Activated CD4-positive, alpha-beta T cell treated with anti-CD3 and anti-CD28 coated beads for 24 hours (primary cell): ENCODE data around the gene NEIL3.
"Not testable (repeated sequence)": the region's sequence is repeated elsewhere in the genome, so short reads cannot be mapped to it uniquely, and the experiment has no call there.

Experiments used
- DNase-seq, 2 donors: peaks; one replicate each; pipeline ENCODE4 v3.0.0-alpha.2; 2020; ENCODE audit warnings: low read depth in 2 of 2

NEIL3 gene

GRCh38 chr4:177302371-177303100 lies 7.1 kb upstream of the NEIL3 start:
- DNase-seq = no peak

DNA sequence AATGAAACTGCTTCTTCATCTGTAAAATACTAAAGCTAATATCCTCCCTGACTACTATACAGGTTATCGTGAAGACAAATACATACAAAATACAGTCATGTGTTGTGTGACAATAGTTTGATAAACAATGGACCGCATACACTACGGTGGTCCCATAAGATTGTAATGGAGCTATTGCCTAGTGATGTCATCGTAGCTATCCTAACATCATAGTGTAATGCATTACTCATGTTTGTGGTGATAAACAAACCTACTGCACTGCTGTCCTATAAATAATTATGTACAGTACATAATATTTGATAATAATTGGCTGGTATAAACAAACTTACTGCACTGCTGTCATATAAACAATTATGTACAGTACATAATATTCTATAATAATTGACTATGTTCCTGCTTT lies 5.6 kb upstream of the NEIL3 start:
- no peak for DNase-seq

DNA sequence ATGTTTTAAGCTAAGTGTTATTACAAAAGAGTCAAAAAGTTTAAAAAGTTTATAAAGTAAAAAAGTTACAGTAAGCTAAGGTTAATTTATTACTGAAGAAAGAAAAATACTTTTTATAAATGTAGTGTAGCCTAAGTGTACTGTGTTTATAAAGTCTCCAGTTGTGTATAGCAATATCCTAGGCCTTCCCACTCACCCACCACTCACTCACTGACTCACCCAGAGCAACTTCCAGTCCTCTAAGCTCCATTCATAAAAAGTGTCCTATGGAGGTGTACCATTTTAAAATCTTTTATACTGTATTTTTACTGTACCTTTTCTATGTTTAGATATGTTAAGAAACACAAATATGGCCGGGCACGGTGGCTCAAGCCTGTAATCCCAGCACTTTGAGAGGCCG lies 4.8 kb upstream of the NEIL3 start:
- not testable (repeated sequence) for DNase-seq

DNA sequence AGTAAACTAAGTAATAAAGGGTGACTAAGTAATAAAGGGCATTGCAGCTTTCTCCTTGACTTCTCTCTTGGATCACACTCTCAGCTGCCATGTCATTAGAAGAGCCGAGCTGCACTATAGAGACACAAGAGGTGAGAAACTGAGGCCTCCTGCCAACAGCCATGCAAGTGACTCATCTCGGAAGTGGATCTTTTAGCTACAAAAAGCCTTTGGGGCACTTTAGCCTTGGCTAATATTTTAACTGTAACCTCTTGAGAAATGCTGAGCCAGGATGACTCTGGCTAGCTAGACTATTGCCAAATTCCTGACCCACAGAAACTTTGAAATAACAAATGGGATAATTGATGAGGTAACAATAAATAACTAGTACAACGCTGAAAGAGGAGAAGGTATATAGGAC lies 1.5 kb upstream of the NEIL3 start:
- DNase-seq = no peak

DNA sequence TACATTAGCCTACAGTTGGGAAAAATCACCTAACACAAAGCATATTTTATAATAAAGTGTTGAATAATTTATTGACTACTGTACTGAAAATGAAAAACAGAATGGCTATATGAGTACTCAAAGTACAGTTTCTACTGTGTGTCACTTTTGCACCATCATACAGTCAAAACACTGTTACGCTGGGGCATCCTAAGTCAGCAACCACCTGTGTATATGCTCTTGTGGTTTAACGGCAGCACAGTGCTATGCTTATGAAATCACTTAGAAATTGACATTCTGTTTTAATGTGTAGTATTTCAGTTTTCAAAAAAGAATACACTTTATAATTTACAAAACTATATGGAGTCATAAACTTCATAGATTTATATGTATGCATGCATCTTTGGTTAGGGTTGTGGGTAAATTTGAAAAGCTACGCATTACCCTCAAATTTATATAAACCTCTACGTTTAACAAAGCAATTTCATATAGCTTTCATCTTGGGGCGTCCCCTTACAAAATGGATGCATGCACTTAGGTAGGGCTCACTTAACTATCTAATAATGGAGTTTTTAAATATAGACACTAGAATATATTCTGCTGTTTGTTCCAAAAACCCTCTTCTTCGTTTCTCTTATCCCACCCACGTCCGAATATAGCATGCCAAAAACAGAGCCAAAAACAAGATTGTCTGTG lies 690 bp upstream of the NEIL3 start:
- no peak for DNase-seq

DNA sequence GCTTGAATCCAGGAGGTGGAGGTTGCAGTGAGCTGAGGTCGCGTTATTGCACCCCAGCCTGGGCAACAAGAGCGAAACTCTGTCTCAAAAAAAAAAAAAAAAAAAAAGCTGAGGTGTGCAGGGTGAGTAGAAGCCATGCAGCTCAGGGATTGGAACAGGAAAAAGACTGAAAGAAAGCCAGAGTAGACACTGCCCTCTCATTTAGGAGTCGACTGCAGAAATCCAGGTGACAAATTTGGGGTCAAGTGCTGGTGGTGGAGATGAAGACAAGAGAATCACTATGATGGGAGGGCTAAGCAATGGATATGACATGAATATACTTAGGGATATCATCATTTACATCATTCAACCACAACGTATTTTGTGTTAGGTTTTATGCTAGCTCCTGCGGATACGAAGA lies 1.9 kb downstream of the NEIL3 start:
- no peak for DNase-seq

DNA sequence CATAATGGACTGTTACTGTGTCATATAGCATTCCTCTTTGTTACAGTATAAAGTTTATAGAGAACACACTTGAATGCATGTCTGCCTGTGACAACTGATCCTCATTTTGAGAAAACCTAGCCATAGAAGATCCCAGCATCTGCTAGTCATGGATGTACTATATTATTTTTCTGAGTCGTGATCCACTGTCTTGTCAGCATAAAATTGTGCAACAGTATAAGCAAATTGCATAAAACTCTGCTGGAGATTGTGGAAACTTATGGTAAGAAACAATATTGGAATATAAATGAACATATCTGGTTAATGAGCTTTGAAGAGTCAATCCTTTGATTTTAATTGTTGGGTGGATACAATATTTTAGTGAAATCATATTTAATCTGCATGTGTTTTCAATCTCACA lies 3.6 kb downstream of the NEIL3 start:
- DNase-seq = no peak

- no peak for DNase-seq
Measured at GRCh38 chr4:177315767-177316464, 6.2 kb downstream of the NEIL3 start.

DNA sequence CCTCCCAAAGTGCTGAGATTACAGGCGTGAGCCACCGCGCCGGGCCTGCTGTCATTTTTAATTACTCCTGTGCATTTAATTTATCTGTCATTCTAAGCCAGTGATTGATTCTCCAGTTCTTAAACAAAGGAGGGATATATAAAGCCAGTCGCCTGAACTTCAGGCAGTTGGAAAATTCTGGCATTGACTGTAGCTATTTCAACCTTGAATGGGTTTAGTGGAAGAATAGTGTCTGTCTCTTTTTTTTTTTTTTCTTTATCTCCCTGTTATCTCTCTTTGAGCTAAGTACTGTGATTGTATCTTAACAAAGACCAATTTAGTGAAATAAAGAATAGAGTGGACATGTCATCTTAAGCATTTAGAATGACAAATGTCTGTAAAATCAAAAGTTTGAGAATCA lies 11.0 kb downstream of the NEIL3 start:
- no peak for DNase-seq

- DNase-seq = no peak
Measured at GRCh38 chr4:177321647-177322046, 12.0 kb downstream of the NEIL3 start.

- DNase-seq = no peak
Measured at GRCh38 chr4:177322266-177322665, 12.6 kb downstream of the NEIL3 start.

DNA sequence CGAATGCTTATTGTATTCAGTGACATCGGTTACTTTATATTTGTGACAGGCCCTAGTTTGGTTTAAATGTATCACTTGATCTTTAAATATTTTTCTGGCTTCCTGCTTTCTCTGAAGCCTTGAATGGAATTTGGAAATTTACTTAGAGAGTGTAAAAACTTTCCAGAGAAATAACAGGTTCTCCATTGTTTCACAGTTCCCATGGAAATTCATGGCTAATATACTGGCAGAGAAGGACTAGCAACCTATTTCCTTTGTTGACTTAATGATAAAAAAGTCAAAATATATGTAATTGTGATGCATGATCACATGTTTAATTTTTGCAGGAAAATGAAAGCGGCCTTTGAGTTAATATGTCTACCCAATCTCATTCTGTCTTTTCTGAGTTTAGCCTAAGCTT lies 13.2 kb downstream of the NEIL3 start:
- DNase-seq = no peak

- no peak for DNase-seq
Measured at GRCh38 chr4:177323416-177323815, 13.7 kb downstream of the NEIL3 start.

GRCh38 chr4:177332119-177332518 lies 22.4 kb downstream of the NEIL3 start:
- DNase-seq = no peak

GRCh38 chr4:177339477-177340374 lies 30.1 kb downstream of the NEIL3 start:
- no peak for DNase-seq

GRCh38 chr4:177348348-177348747 lies 38.7 kb downstream of the NEIL3 start:
- DNase-seq = no peak

DNA sequence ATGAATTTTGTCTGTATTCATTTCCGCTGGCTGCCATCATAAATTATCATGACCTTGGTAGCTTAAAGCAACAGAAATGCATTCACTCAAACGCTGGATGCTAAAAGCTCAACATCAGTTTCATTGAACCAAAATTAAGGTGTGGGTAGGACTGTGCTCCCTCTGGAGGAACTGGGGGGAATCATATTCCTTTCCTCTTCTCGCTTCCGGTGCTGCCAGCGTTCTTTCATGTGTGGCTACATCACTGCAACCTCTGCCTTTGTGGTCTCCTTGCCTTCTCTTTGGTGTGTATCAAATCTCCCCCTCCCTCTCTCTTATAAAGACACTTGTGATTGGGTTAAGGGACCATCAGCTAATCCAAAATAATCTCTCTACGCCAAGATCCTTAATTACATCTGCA lies 39.5 kb downstream of the NEIL3 start:
- no peak for DNase-seq

DNA sequence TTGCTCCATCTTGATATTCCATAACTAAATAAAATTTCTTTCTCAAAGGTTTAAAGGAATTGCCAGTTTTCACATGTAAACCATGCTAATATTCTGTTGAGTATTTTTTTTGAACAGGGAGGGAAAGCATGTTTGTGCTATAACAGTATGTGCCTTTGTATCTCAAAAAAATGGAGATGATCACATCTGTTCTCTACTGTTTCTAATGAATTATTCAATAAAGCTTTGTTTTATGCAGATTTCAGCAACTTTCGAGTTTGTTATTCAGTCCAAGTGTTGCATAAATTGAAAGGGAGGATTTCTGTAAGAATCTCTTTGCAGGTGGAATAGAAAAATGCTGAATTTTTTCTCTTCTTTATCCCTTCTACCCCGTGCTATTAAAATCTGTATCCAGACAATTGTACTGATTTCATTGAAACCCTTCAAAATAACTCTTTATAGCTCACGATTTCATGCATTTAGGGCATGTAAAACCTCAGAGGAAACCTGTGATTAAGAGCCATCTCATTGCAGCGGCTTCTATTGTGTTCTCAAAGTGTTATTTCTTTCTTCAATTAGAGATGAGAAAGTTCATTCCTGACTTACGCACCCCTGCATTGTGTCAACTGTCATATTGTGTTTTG lies 42.1 kb downstream of the NEIL3 start:
- DNase-seq = no peak

DNA sequence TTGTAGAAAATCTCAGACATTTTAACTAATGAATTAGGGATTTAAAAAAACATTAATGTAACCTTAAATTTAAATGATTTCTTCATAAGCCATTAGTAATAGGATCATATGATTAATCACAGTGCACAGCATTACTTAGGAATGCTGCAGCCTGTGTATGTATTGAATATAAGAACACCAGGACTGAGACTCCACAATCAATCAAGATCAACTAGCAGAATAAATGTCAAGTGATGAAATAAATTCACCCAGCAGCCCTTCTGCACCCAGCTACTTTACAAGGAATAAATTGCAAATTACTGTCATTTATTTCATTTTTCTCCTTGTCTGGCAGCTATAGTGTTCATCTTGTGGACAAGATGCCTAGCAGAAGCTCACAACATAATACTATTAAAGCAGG lies 46.5 kb downstream of the NEIL3 start:
- DNase-seq = no peak

DNA sequence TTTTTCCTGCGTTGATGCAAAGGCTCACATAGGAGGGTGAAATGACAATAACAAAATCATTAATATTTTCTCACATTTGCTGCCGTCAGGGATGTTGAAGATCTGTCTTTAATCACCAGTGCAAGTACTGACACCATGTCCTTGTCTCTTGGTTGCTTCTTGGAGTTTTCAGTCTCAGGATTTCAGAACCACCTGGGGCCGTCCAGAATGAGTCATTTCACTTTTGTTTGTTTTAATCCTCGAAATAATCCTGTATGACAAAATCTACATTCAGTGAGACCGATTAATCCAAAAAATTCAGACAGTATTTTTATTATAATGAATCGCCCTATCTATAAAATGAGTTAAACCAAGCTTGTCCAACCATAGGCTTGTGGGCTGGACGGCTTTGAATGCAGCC lies 47.2 kb downstream of the NEIL3 start:
- no peak for DNase-seq

DNA sequence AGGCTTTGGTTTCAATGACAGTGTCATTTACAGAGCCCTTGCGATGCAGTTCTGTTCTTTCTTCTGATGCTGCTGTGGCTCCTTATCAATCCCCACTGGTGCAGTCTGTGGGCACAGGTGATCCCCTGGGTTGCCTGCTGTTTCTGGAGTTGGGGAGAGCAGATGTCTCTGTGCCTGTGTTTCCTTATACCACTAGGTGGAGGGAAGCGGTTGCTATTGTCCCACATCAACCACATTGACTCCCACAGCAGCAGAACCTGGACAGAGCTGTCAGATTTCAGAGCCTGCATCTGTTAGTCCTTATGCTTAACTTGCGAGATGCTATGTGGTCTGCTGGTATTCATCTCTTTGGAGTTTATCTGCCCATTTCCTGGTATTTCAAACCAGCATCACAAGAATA lies 57.7 kb downstream of the NEIL3 start:
- DNase-seq = no peak

DNA sequence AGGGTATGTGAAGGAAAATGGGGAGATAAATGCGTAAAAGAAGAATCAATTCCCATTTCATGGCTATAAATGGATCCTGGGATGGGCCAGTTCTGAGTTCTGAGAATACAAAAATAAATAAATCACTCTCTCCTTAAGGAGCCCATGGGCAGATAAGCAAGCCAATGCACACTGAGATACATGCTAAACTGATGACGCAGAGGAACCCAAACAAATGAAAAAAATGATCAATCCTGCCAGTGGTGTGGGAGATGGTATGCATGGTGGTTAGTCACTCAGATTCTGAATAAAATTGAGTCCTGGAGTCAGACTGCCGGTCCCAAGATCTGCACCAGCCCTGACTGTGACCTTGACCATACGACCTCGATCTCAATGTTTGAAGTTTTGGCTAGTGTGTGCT lies 59.7 kb downstream of the NEIL3 start:
- no peak for DNase-seq
